Thyroid gland (tissue), 4 donors: ENCODE data around the gene NTN3. TPM values are rescaled to one million over a fixed set of nuclear protein-coding genes. Genes with fewer than 3 reads are reported as not detected.
"Not testable (repeated sequence)": the region's sequence is repeated elsewhere in the genome, so short reads cannot be mapped to it uniquely, and the experiment has no call there.

ENCODE experiments used
- DNase-seq, 2 donors: peaks; one replicate each; pipeline ENCODE4 v3.0.0-alpha.2; 2019
- H3K27ac ChIP-seq, 3 donors: fragments of 200-600 bp; sonication (generic); 1 replicate in 2 of 3; 2 replicates in 1 of 3; pipeline ENCODE4 v1.5.1; 2016 to 2019; ENCODE audit warnings: mild to moderate bottlenecking in 1 of 3, moderate library complexity in 1 of 3
- H3K27me3 ChIP-seq: fragments of 200-600 bp; sonication (generic); one replicate; pipeline ENCODE4 v1.5.1; 2019
- H3K36me3 ChIP-seq, 2 donors: fragments of 200-600 bp; sonication (generic); one replicate each; pipeline ENCODE4 v1.5.1; 2016 to 2019
- H3K4me1 ChIP-seq, 2 donors: fragments of 200-600 bp; sonication (generic); one replicate each; pipeline ENCODE4 v1.5.1; 2017 to 2019
- H3K4me3 ChIP-seq, 3 donors: fragments of 200-600 bp; sonication (generic); replicated peaks in 1 of 3; 1 replicate in 2 of 3; 2 replicates in 1 of 3; pipeline ENCODE4 v1.5.1; 2016; ENCODE audit warnings: mild to moderate bottlenecking in 1 of 3
- H3K9me3 ChIP-seq: fragments of 200-600 bp; sonication (generic); one replicate; pipeline ENCODE4 v1.5.1; 2017
- POLR2A ChIP-seq, 2 donors: fragments of 450-650 bp; IDR thresholded peaks; one replicate each; pipeline ENCODE4 v1.6.1; 2017; ENCODE audit warnings: antibody characterized with exemption in 2 of 2, mild to moderate bottlenecking in 2 of 2, moderate library complexity in 1 of 2
- WGBS, 2 donors: methylation state at CpG; one replicate each; pipeline ENCODE4 v1.1.5; 2017; 5-methylcytosine and 5-hydroxymethylcytosine counted together
- intact Hi-C: fragments of 100-400 bp; cut with DNase I; formaldehyde crosslinking; loops from one replicate; pipeline ENCODE4 v1.15.1; 2023
- total RNA-seq, 4 donors: library from RNA; depleted of rRNA; stranded (reverse); fragments of >200 nt; gene quantifications; one replicate each; pipeline ENCODE4 v1.2.3, GENCODE V29; 2016
- TF ChIP-seq, protein P1 (sequence below), 6 experiments: fragments of 200-600 bp in 3 of 6; fragments of 450-650 bp in 3 of 6; sonication (generic) in 3 of 6; IDR thresholded peaks; one replicate each; pipeline ENCODE4 v1.5.1; 2016 to 2019; ENCODE audit warnings: antibody characterized with exemption in 6 of 6, mild to moderate bottlenecking in 2 of 6, inconsistent platforms in 1 of 6, moderate library complexity in 1 of 6

The NTN3 gene
- total RNA-seq, 4 donors from 2014 or later = 0.13 to 0.63 (median 0.56) TPM; not detected in 1

DNA sequence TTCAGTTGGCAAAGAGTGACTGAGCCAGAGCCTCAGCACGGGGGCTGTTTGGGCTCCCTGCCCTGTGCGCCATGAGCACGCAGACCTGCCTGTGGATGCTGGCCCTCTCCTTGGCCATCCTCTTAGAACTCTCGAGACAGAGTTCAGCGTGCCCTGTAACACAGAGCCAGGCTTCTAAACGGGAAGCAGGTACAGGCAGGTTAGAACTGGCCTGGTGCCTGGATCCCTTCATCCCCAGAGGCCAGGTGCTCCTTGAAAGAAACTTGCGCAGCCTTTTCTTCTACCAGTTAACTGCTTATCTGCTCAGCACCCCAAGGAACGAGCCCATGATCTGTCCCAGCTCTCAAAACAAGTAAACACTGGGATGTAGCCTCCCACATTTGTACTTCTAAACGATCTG lies 35.0 kb upstream of the NTN3 start:
- DNase-seq = no peak
- H3K36me3 ChIP-seq = no peaks in the 10 kb centered on the region
- no peak overlapping the region for H3K4me3 ChIP-seq
- H3K4me1 ChIP-seq = no peaks in the 10 kb centered on the region
- no peak overlapping the region for H3K27ac ChIP-seq
- no peaks in the 10 kb centered on the region for H3K9me3 ChIP-seq
- intact Hi-C loops = no loop called here
- 94 to 95% methylated on average over 8 to 9 of the region's 9 CpGs for WGBS, 2 donors
- no peak for TF ChIP-seq POLR2A (IDR thresholded peaks at IDR 0.05)
- no peaks in the 10 kb centered on the region for H3K27me3 ChIP-seq

DNA sequence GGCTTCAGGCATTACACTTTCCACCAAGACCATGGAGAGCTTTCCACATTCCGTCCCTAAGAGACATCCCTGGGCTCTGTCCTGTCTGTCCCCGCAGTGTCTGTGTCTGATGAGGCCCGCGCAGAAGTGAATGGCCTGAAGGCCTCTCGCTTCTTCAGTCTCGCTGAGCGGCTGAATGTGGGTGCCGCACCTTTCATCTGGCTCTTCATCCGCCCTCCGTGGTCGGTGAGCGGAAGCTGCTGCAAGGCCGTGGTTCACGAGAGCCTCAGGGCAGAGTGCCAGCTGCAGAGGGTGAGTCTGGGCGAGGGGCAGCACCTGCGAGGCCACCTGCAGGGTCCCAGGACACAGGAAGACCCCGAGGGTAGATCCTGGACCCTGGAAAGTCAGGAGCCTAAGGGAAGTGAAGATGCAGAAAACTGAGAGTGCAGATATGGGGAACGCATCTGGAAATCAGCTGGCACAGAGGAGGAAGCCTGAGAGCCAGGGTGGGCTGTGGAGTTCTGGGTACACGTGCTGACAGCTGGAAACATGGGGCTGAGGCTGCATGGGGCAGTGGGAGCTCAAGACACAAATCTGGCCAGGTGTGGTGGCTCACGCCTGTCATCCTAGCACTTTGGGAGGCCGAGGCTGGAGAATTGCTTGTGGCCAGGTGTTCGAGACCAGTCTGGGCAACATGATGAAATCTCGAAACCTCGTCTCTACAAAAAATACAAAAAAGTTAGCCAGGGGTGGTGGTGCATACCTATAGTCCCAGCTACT lies 33.9 kb upstream of the NTN3 start:
- TF ChIP-seq, protein P1, sequence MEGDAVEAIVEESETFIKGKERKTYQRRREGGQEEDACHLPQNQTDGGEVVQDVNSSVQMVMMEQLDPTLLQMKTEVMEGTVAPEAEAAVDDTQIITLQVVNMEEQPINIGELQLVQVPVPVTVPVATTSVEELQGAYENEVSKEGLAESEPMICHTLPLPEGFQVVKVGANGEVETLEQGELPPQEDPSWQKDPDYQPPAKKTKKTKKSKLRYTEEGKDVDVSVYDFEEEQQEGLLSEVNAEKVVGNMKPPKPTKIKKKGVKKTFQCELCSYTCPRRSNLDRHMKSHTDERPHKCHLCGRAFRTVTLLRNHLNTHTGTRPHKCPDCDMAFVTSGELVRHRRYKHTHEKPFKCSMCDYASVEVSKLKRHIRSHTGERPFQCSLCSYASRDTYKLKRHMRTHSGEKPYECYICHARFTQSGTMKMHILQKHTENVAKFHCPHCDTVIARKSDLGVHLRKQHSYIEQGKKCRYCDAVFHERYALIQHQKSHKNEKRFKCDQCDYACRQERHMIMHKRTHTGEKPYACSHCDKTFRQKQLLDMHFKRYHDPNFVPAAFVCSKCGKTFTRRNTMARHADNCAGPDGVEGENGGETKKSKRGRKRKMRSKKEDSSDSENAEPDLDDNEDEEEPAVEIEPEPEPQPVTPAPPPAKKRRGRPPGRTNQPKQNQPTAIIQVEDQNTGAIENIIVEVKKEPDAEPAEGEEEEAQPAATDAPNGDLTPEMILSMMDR (IDR thresholded peaks at IDR 0.05) = no peak
- no peak for TF ChIP-seq POLR2A (IDR thresholded peaks at IDR 0.05)
- WGBS, 2 donors = 93 to 95% methylated on average over 21 to 24 of the region's 24 CpGs
- H3K9me3 ChIP-seq = no peaks in the 10 kb centered on the region
- no peaks in the 10 kb centered on the region for H3K4me1 ChIP-seq
- no peak overlapping the region for H3K27ac ChIP-seq
- no peaks in the 10 kb centered on the region for H3K36me3 ChIP-seq
- DNase-seq = no peak
- H3K4me3 ChIP-seq = no peak overlapping the region
- no peaks in the 10 kb centered on the region for H3K27me3 ChIP-seq
- intact Hi-C loops = no loop called here

DNA sequence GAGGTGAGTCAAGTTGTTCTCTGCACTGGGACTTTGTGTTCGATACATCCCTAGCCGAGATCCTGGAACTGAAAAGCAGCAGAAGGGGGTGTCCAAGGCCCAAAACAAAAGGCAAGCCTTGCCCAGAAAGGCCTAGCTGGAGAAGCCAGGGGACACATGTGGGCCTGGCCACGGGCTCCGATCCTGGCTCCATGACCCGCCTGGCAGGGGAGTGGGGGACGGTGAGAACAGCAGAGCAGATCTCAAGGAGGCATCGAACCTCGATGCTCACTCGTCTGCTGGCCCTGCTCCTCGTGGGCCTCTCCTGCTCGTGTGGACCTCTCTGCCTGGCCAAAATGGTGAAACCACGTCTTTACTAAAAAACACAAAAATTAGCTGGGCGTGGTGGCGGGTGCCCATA lies 33.0 kb upstream of the NTN3 start:
- no peak overlapping the region for H3K4me3 ChIP-seq
- 91 to 96% methylated on average over 12 to 14 of the region's 14 CpGs for WGBS, 2 donors
- no peak for TF ChIP-seq POLR2A (IDR thresholded peaks at IDR 0.05)
- TF ChIP-seq, protein P1 (IDR thresholded peaks at IDR 0.05) = no peak
- intact Hi-C loops = no loop called here
- H3K36me3 ChIP-seq = no peaks in the 10 kb centered on the region
- no peak for DNase-seq
- no peak overlapping the region for H3K27ac ChIP-seq
- no peaks in the 10 kb centered on the region for H3K27me3 ChIP-seq
- no peaks in the 10 kb centered on the region for H3K4me1 ChIP-seq
- no peaks in the 10 kb centered on the region for H3K9me3 ChIP-seq

DNA sequence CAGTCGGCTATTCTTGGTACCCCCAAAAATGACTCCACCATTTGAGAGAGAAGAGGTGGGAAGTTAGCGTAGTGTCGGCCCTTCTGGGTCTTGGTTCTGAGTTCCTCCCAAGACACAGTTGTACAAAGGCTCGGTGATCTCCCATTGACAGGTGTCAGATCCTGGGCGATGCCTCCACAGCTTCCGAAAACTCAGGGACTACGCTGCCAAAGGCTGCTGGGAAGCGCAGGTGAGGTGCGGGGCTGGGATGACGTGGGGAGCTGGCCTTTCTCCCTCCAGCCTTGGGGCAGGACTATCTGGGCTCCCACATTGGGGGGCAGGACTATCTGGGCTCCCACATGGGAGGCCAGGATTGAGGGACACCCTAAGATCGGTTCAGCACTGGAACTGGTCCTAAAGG lies 31.5 kb upstream of the NTN3 start:
- 95 to 96% methylated on average over 10 to 11 of the region's 11 CpGs for WGBS, 2 donors
- H3K36me3 ChIP-seq = no peaks in the 10 kb centered on the region

DNA sequence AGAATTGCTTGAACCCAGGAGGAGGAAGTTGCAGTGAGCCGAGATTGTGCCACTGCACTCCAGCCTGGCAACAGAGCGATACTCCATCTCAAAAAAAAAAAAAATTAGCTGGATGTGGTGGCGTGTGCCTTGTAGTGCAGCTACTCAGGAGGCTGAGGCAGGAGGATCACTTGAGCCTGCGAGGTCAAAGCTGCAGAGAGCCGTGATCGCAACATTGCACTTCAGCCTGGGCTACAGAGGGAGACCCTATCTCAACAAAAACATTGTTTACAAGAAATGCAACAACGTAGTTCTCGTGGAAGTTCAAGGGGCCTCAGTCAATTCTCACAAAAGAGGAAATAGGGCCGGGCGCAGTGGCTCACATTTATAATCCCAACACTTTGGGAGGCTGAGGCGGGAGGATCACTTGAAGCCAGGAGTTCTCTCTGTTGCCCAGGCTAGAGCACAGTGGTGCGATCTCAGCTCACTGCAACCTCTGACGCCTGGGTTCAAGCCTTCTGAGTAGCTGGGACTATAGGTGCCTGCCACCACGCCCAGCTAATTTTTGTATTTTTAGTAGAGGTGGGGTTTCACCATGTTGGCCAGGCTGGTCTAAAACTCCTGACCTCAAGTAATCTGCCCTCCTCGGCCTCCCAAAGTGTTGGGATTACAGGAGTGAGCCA lies 29.8 kb upstream of the NTN3 start:
- H3K4me1 ChIP-seq, H3K4me3 ChIP-seq, intact Hi-C loops, H3K36me3 ChIP-seq, DNase-seq, H3K27ac ChIP-seq, H3K9me3 ChIP-seq, H3K27me3 ChIP-seq: not testable (repeated sequence)
- 90 to 93% methylated on average over 14 to 15 of the region's 15 CpGs for WGBS, 2 donors

More for the DNA sequence above, 31.5 kb upstream of the NTN3 start:
- Histone ChIP-seq H3K4me3 (no peak overlapping the region), H3K4me1 (no peaks in the 10 kb centered on the region), H3K27ac (no peak overlapping the region), H3K27me3 (no peaks in the 10 kb centered on the region), H3K9me3 (no peaks in the 10 kb centered on the region)
- intact Hi-C loops = no loop called here
- no peak for TF ChIP-seq POLR2A (IDR thresholded peaks at IDR 0.05)
- TF ChIP-seq, protein P1 (IDR thresholded peaks at IDR 0.05) = no peak
- no peak for DNase-seq

DNA sequence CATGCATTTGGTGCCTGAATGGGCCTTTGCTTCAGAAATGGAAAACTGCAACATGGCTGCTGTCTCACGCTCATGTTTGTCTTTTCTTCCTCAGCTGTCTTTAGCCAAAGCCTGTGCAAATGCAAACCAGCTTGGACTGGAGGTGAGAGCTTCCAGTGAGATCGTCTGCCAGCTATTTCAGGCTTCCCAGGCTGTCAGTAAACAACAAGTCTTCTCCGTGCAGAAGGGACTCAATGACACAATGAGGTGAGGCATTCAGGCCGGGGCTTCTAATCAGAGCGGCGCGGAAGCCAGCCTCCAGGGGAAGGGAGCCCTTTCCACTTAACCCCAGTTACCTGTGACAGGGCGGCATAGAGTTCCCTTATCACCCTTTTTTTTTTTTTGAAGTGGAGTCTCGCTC lies 27.5 kb upstream of the NTN3 start:
- H3K27me3 ChIP-seq = no peaks in the 10 kb centered on the region
- no peaks in the 10 kb centered on the region for H3K4me1 ChIP-seq
- no peak overlapping the region for H3K4me3 ChIP-seq
- H3K36me3 ChIP-seq = peaks cover 0 to 6% of the 10 kb centered on the region in 2 donors
- intact Hi-C loops = no loop called here
- H3K9me3 ChIP-seq = no peaks in the 10 kb centered on the region
- DNase-seq = no peak
- WGBS, 2 donors = 87 to 92% methylated on average over 9 of the region's 9 CpGs
- no peak for TF ChIP-seq POLR2A (IDR thresholded peaks at IDR 0.05)
- TF ChIP-seq, protein P1 (IDR thresholded peaks at IDR 0.05) = no peak
- no peak overlapping the region for H3K27ac ChIP-seq
